ENCODE results near the gene TRRAP. TPM values are rescaled to one million over a fixed set of nuclear protein-coding genes. Genes with fewer than 3 reads are reported as not detected.

Gene TRRAP
- total RNA-seq, 4 donors from 2014 or later, result 12.1 to 25.6 (median 16.7) TPM

GRCh38 chr7:98880485-98880884, 2.2 kb downstream of the TRRAP start:
- TF ChIP-seq POLR2A (IDR thresholded peaks at IDR 0.05) (no peak), CTCF (IDR thresholded peaks at IDR 0.05) (no peak)
- Histone ChIP-seq H3K36me3 (peaks cover 0 to 46% (median 19%) of the 10 kb centered on the region in 3 donors), H3K4me1 (peaks cover 5 to 45% (median 13%) of the 10 kb centered on the region in 3 donors), H3K27me3 (no peaks in the 10 kb centered on the region), H3K9me3 (no peaks in the 10 kb centered on the region), H3K27ac (no peak overlapping the region), H3K4me3 (no peak overlapping the region)
- DNase-seq, result no peak
- intact Hi-C loops (cut with DNase I), result no loop called here
- 89 to 90% methylated on average over 8 of the region's 8 CpGs for WGBS, 2 donors

GRCh38 chr7:98881561-98882315, 3.4 kb downstream of the TRRAP start:
- H3K9me3 ChIP-seq, result no peaks in the 10 kb centered on the region
- intact Hi-C loops (cut with DNase I), result no loop called here
- peak overlapping the region in 2 of 4 donors; percentile 10 to 25 for H3K27ac ChIP-seq
- peaks cover 5 to 45% (median 13%) of the 10 kb centered on the region in 3 donors for H3K4me1 ChIP-seq
- DNase-seq, result no peak
- H3K36me3 ChIP-seq, result peaks cover 0 to 59% (median 22%) of the 10 kb centered on the region in 3 donors
- TF ChIP-seq POLR2A (IDR thresholded peaks at IDR 0.05) (no peak), CTCF (IDR thresholded peaks at IDR 0.05) (no peak)
- H3K4me3 ChIP-seq, result no peak overlapping the region
- no peaks in the 10 kb centered on the region for H3K27me3 ChIP-seq
- WGBS, 2 donors, result 56 to 69% methylated on average over 9 of the region's 9 CpGs

GRCh38 chr7:98884416-98884815, 6.1 kb downstream of the TRRAP start:
- intact Hi-C loops (cut with DNase I), result no loop called here
- Histone ChIP-seq H3K4me3 (no peak overlapping the region), H3K27ac (no peak overlapping the region), H3K27me3 (no peaks in the 10 kb centered on the region), H3K9me3 (no peaks in the 10 kb centered on the region), H3K4me1 (peaks cover 0 to 31% (median 8%) of the 10 kb centered on the region in 3 donors), H3K36me3 (peaks cover 4 to 84% (median 22%) of the 10 kb centered on the region in 3 donors)
- no peak for DNase-seq
- 89 to 92% methylated on average over 2 of the region's 4 CpGs for WGBS, 2 donors
- TF ChIP-seq CTCF (IDR thresholded peaks at IDR 0.05) (no peak), POLR2A (IDR thresholded peaks at IDR 0.05) (no peak)

- Histone ChIP-seq H3K4me3 (no peak overlapping the region), H3K9me3 (no peaks in the 10 kb centered on the region), H3K27me3 (no peaks in the 10 kb centered on the region), H3K36me3 (peaks cover 4 to 99% (median 21%) of the 10 kb centered on the region in 3 donors), H3K4me1 (peaks cover 0 to 5% (median 0%) of the 10 kb centered on the region in 3 donors), H3K27ac (no peak overlapping the region)
- TF ChIP-seq CTCF (IDR thresholded peaks at IDR 0.05) (no peak), POLR2A (IDR thresholded peaks at IDR 0.05) (no peak)
- DNase-seq, result no peak
- intact Hi-C loops (cut with DNase I), result no loop called here
Measured at GRCh38 chr7:98887038-98887437, 8.7 kb downstream of the TRRAP start.

GRCh38 chr7:98892609-98893008, 14.3 kb downstream of the TRRAP start:
- intact Hi-C loops (cut with DNase I), result no loop called here
- DNase-seq, result no peak
- no peak overlapping the region for H3K4me3 ChIP-seq
- TF ChIP-seq CTCF (IDR thresholded peaks at IDR 0.05) (no peak), POLR2A (IDR thresholded peaks at IDR 0.05) (no peak)
- H3K27ac ChIP-seq, result no peak overlapping the region
- H3K36me3 ChIP-seq, result peaks cover 0 to 99% (median 22%) of the 10 kb centered on the region in 3 donors
- H3K9me3 ChIP-seq, result no peaks in the 10 kb centered on the region
- no peaks in the 10 kb centered on the region for H3K27me3 ChIP-seq
- no peaks in the 10 kb centered on the region for H3K4me1 ChIP-seq
- WGBS, 2 donors, result 92 to 95% methylated on average over 7 of the region's 7 CpGs

Measured in esophagus squamous epithelium (tissue), 5 donors.